Ammon's horn (tissue), 1 donor: Measurements from ENCODE around the gene PAIP1.
"Not testable (repeated sequence)": the region's sequence is repeated elsewhere in the genome, so short reads cannot be mapped to it uniquely, and the experiment has no call there.

Source experiments
- DNase-seq: peaks from one replicate; pipeline ENCODE4 v3.0.0-alpha.2; 2016; ENCODE audit warnings: low spot score

PAIP1 gene

GRCh38 chr5:43514816-43515677 lies 41.8 kb downstream of the PAIP1 start, which contains the start of gene C5orf34:
Gene C5orf34, minus strand, starts transcription at chr5:43515148. Its CDS starts 5,809 bp downstream, at chr5:43509339.
- peak; percentile 97 for DNase-seq

GRCh38 chr5:43514471-43514815 lies 42.4 kb downstream of the PAIP1 start:
- peak; percentile 19 for DNase-seq

GRCh38 chr5:43514025-43514424 lies 42.9 kb downstream of the PAIP1 start:
- DNase-seq, result no peak

- not testable (repeated sequence) for DNase-seq
Measured at GRCh38 chr5:43511062-43511461, 45.8 kb downstream of the PAIP1 start.

GRCh38 chr5:43498581-43498980 lies 58.3 kb downstream of the PAIP1 start:
- DNase-seq, result no peak

- DNase-seq, result no peak
Measured at GRCh38 chr5:43497311-43498104, 59.4 kb downstream of the PAIP1 start.

- DNase-seq, result no peak
Measured at GRCh38 chr5:43491326-43491725, 65.6 kb downstream of the PAIP1 start.

- DNase-seq, result no peak
Measured at GRCh38 chr5:43486353-43486752, 70.5 kb downstream of the PAIP1 start.

- DNase-seq, result no peak
Measured at GRCh38 chr5:43485406-43485805, 71.5 kb downstream of the PAIP1 start.

GRCh38 chr5:43484106-43484849 lies 72.6 kb downstream of the PAIP1 start:
- peak; percentile 85 for DNase-seq

- DNase-seq, result peak; percentile 95
Measured at GRCh38 chr5:43483298-43484105, 73.4 kb downstream of the PAIP1 start, which contains the start of gene TMEM267. Gene TMEM267, minus strand, starts transcription at chr5:43483865. Its CDS starts 29,896 bp downstream, at chr5:43453969.

- no peak for DNase-seq
Measured at GRCh38 chr5:43482490-43483297, 74.2 kb downstream of the PAIP1 start.
